Natural killer cell (primary cell): ENCODE results near the gene ACO2. TPM values are rescaled to one million over a fixed set of nuclear protein-coding genes. Genes with fewer than 3 reads are reported as not detected.

Source experiments
- ATAC-seq, 3 donors: fragments of 150-1000 bp in 2 of 3; fragments of 200-7000 bp in 1 of 3; cut with Tn5 transposase; 1 replicate in 1 of 3; 2 replicates in 2 of 3; pipeline ENCODE4 v1.10.0; 2021; ENCODE audit warnings: mild to moderate bottlenecking in 2 of 3, moderate library complexity in 2 of 3
- DNase-seq, 2 donors: peaks; one replicate each; pipeline versions ENCODE4 v3.0.0 to v3.0.0-alpha.2; 2013 to 2021; ENCODE audit warnings: mixed read lengths in 1 of 2
- H3K27ac ChIP-seq: one replicate; pipeline ENCODE4 v1.5.1; 2013; ENCODE audit warnings: mild to moderate bottlenecking, low read length
- H3K27me3 ChIP-seq: one replicate; pipeline ENCODE4 v1.6.1; 2013; ENCODE audit warnings: low read length; ENCODE audit not compliant: control insufficient read depth, insufficient read depth
- H3K36me3 ChIP-seq: one replicate; pipeline ENCODE4 v1.6.1; 2013; ENCODE audit warnings: low read length; ENCODE audit not compliant: control insufficient read depth, insufficient read depth
- H3K4me1 ChIP-seq: one replicate; pipeline ENCODE4 v1.6.1; 2013; ENCODE audit warnings: low read length; ENCODE audit not compliant: control insufficient read depth, insufficient read depth
- H3K4me3 ChIP-seq: one replicate; pipeline ENCODE4 v1.5.1; 2013; ENCODE audit warnings: low read length
- H3K9me3 ChIP-seq: one replicate; pipeline ENCODE4 v1.6.1; 2013; ENCODE audit warnings: low read length; ENCODE audit not compliant: control insufficient read depth, insufficient read depth
- H3K27ac Mint-ChIP-seq, 2 donors: one replicate each; pipeline ENCODE4 v1.8.0; 2022; ENCODE audit warnings: mild to moderate bottlenecking in 2 of 2, mixed read lengths in 2 of 2, moderate library complexity in 1 of 2
- H3K27me3 Mint-ChIP-seq, 2 donors: one replicate each; pipeline ENCODE4 v1.8.0; 2022; ENCODE audit warnings: low read depth in 2 of 2, mixed read lengths in 2 of 2
- H3K36me3 Mint-ChIP-seq: one replicate; pipeline ENCODE4 v1.8.0; 2022; ENCODE audit warnings: mixed read lengths
- H3K4me1 Mint-ChIP-seq, 2 donors: one replicate each; pipeline ENCODE4 v1.8.0; 2022; ENCODE audit warnings: mixed read lengths in 2 of 2
- H3K4me3 Mint-ChIP-seq: one replicate; pipeline ENCODE4 v1.8.0; 2022; ENCODE audit warnings: mild to moderate bottlenecking, moderate library complexity, mixed read lengths
- H3K9me3 Mint-ChIP-seq, 2 donors: one replicate each; pipeline ENCODE4 v1.8.0; 2022; ENCODE audit warnings: mixed read lengths in 2 of 2
- WGBS: methylation state at CpG from one replicate; pipeline ENCODE4 v1.1.7; 2013; ENCODE audit warnings: missing lambda C conversion rate; ENCODE audit not compliant: insufficient coverage; 5-methylcytosine and 5-hydroxymethylcytosine counted together
- intact Hi-C: fragments of 100-400 bp; cut with micrococcal nuclease; formaldehyde crosslinking; loops from one replicate; pipeline ENCODE4 v1.14.2; 2022
- total RNA-seq, 4 donors: library from RNA; stranded (reverse); fragments of 120-200 nt in 1 of 4; gene quantifications; one replicate each; pipeline versions ENCODE4 v1.2.3 to v1.2.4, GENCODE V29; 2013 to 2022
- TF ChIP-seq, protein P1 (sequence below): fragments of 200-600 bp; IDR thresholded peaks from one replicate; pipeline ENCODE4 v1.8.0; 2022; ENCODE audit warnings: antibody characterized with exemption

Gene ACO2
- total RNA-seq, 3 donors from 2014 or later (not counting 1 experiment from before 2014, with no cell fraction given) = 77.9 to 99.8 (median 89.5) TPM

DNA sequence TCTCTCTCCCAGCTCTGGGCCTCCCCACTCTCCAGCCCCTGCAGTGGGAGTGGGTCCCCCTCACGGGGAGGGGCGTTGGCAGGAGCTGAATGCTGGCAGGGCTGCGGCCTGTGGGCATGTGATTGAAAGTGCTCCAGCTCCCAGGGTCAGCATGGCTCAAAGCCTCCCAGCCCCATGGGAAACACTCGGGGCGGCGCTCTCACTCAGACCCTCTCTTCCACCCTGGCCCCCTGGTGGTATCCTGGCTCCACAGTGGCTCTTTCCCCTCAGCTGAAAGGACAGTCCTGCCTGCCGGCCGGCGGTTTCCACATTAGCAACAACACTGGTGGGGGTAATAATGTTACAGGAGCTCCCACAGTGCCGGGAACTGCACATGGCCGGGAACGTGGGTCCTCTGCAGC, 39.9 kb downstream of the ACO2 start:
- H3K27me3 Mint-ChIP-seq = no peaks in the 10 kb centered on the region
- H3K27ac ChIP-seq = no peak overlapping the region
- H3K9me3 ChIP-seq = no peaks in the 10 kb centered on the region
- TF ChIP-seq, protein P1, sequence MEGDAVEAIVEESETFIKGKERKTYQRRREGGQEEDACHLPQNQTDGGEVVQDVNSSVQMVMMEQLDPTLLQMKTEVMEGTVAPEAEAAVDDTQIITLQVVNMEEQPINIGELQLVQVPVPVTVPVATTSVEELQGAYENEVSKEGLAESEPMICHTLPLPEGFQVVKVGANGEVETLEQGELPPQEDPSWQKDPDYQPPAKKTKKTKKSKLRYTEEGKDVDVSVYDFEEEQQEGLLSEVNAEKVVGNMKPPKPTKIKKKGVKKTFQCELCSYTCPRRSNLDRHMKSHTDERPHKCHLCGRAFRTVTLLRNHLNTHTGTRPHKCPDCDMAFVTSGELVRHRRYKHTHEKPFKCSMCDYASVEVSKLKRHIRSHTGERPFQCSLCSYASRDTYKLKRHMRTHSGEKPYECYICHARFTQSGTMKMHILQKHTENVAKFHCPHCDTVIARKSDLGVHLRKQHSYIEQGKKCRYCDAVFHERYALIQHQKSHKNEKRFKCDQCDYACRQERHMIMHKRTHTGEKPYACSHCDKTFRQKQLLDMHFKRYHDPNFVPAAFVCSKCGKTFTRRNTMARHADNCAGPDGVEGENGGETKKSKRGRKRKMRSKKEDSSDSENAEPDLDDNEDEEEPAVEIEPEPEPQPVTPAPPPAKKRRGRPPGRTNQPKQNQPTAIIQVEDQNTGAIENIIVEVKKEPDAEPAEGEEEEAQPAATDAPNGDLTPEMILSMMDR = no peak
- H3K4me1 ChIP-seq = no peaks in the 10 kb centered on the region
- H3K4me3 ChIP-seq = no peak overlapping the region
- intact Hi-C loops = no loop called here
- H3K27ac Mint-ChIP-seq = no peak overlapping the region
- ATAC-seq (no peak), DNase-seq (no peak)
- H3K4me1 Mint-ChIP-seq = peaks cover 0 to 6% of the 10 kb centered on the region in 2 donors
- H3K36me3 ChIP-seq = peaks cover 53% of the 10 kb centered on the region
- peaks cover 9% of the 10 kb centered on the region for H3K36me3 Mint-ChIP-seq
- H3K9me3 Mint-ChIP-seq = no peaks in the 10 kb centered on the region
- 98% methylated on average over 11 of the region's 12 CpGs for WGBS
- no peak overlapping the region for H3K4me3 Mint-ChIP-seq
- no peaks in the 10 kb centered on the region for H3K27me3 ChIP-seq

DNA sequence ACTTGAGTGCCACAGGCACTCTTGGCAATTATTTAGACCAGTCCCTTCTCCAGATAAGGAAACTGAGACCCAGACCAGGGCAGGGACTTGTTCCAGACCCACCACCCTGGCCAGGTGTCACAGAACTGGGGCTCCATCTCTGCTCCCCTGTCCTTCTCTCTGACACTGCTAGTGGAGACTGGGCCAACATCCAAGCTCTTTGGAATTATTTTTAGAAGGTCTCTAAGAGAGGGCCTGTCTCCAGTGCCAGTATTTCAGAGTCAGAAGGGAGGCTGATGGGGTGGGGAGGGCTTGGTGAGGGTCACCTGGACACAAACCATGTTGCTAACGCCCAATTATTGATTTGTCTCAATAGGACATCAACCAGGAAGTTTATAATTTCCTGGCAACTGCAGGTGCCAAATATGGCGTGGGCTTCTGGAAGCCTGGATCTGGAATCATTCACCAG, 42.6 kb downstream of the ACO2 start:
- Mint-ChIP-seq H3K4me1 (peaks cover 0 to 6% of the 10 kb centered on the region in 2 donors), H3K27ac (no peak overlapping the region), H3K36me3 (peaks cover 9% of the 10 kb centered on the region), H3K9me3 (no peaks in the 10 kb centered on the region), H3K4me3 (no peak overlapping the region), H3K27me3 (no peaks in the 10 kb centered on the region)
- intact Hi-C loops = no loop called here
- TF ChIP-seq, protein P1 = no peak
- DNase-seq (no peak), ATAC-seq (no peak)
- 93% methylated on average over 2 of the region's 2 CpGs for WGBS
- Histone ChIP-seq H3K27ac (no peak overlapping the region), H3K4me1 (no peaks in the 10 kb centered on the region), H3K36me3 (peaks cover 77% of the 10 kb centered on the region), H3K4me3 (no peak overlapping the region), H3K27me3 (no peaks in the 10 kb centered on the region), H3K9me3 (no peaks in the 10 kb centered on the region)

DNA sequence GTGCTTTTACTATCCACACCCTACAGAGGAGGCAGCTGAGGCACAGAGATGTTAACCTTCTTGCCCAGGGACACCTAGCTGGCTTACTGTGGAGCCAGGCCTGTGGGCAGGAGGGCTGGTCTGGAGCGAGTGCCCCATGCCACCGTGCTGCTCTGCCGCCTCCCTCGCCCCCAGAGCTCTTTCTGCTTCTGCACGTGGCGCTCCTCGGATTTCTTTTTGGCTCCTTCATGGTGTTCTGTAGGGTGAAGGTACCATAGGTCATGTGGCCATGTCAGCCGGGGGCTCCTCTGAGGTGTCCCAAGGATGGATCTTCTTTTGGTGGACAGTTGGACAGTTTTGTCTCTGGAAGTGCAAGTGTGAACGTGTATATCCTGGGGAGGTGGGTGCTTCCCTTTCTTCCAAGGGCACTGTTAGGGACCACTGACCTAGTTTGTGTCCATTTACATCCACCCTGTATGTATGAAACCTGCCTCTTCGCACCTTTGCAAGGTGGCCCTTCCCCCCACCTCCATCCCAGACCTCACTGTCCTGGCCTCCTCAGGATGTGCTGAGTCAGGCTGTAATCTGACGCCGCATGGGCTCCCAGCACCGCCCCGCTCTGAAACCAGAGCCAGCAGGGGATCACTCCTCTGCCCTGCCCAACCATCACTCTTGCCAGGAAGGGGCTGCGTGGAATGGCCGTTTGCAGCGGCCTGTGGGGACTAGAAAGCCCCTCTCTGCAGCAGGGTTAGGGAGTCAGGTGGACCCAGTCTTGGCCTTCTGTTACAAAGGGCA, 43.7 kb downstream of the ACO2 start:
- 92% methylated on average over 17 of the region's 17 CpGs for WGBS
- no peaks in the 10 kb centered on the region for H3K27me3 Mint-ChIP-seq
- TF ChIP-seq, protein P1 = no peak
- H3K9me3 Mint-ChIP-seq = no peaks in the 10 kb centered on the region
- peaks cover 0 to 6% of the 10 kb centered on the region in 2 donors for H3K4me1 Mint-ChIP-seq
- intact Hi-C loops = no loop called here
- DNase-seq (no peak), ATAC-seq (no peak)
- H3K27ac Mint-ChIP-seq = no peak overlapping the region
- Histone ChIP-seq H3K4me3 (no peak overlapping the region), H3K4me1 (no peaks in the 10 kb centered on the region), H3K36me3 (peaks cover 78% of the 10 kb centered on the region), H3K27ac (no peak overlapping the region), H3K9me3 (no peaks in the 10 kb centered on the region), H3K27me3 (no peaks in the 10 kb centered on the region)
- peaks cover 9% of the 10 kb centered on the region for H3K36me3 Mint-ChIP-seq
- H3K4me3 Mint-ChIP-seq = no peak overlapping the region
